ENCODE results near the gene ALDOB. TPM values are rescaled to one million over a fixed set of nuclear protein-coding genes. Genes with fewer than 3 reads are reported as not detected.

The ALDOB gene
- total RNA-seq, 1 experiment from 2014 or later, result not detected

DNA sequence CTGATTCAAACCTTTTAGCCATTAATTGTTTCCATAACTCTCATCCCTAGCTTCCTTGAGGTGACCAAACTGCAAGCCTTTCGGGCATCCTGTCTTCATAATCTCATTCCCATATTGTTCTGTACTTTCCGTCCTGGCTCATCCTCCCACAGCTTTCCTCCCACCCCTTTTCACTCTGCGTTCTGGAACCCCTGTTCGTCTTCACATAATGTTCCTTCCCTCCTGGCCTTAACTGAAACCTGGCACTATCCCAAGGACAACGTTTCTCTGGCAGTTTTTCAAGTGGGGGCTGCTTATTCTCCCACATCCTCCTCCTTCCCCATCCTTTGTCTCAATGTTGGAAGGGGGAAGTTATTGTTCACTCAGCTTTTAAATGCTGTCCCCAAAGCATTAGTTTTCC, 35.5 kb downstream of the ALDOB start:
- Histone ChIP-seq H3K4ac (ENCODE audit: low read depth, low read length) (no peak overlapping the region), H3K4me1 (ENCODE audit: insufficient read depth, low read length) (no peaks in the 10 kb centered on the region), H2AK5ac (ENCODE audit: insufficient read length, low read length) (no peak overlapping the region), H3K9me3 (ENCODE audit: control insufficient read depth, low read depth, low read length) (no peaks in the 10 kb centered on the region), H2BK20ac (ENCODE audit: low read depth, low read length, poor library complexity, severe bottlenecking) (no peak overlapping the region), H4K20me1 (ENCODE audit: control insufficient read depth, insufficient read depth, insufficient read length) (peaks cover 2% of the 10 kb centered on the region), H3K4me2 (ENCODE audit: insufficient read depth, insufficient read length, low read length) (peak overlapping the region; percentile 60), H2AFZ (ENCODE audit: low read length) (no peak overlapping the region), H3K14ac (ENCODE audit: insufficient read depth, low read length) (no peak overlapping the region), H3K79me1 (ENCODE audit: insufficient read depth, low read depth, low read length, poor library complexity, severe bottlenecking) (peaks cover 7% of the 10 kb centered on the region), H3K18ac (ENCODE audit: insufficient read length, low read depth, low read length) (no peak overlapping the region), H3K56ac (ENCODE audit: insufficient read length, low read depth, low read length) (no peak overlapping the region), H3K23me2 (ENCODE audit: insufficient read length, low read depth, low read length, poor library complexity, severe bottlenecking) (peaks cover 3% of the 10 kb centered on the region), H3K9ac (ENCODE audit: extremely low read depth, insufficient read length, low read length) (no peak overlapping the region), H4K91ac (ENCODE audit: insufficient read length, low read depth, low read length) (no peak overlapping the region), H2BK5ac (ENCODE audit: insufficient read length, low read length) (no peak overlapping the region), H3K23ac (ENCODE audit: insufficient read length, low read depth, low read length) (no peak overlapping the region), H3T11ph (ENCODE audit: low read length) (no peak overlapping the region), H2BK12ac (ENCODE audit: insufficient read length, low read depth, low read length) (no peak overlapping the region), H3K27me3 (ENCODE audit: insufficient read depth, low read length) (no peaks in the 10 kb centered on the region), H4K8ac (replicated peaks; ENCODE audit: insufficient read length, low read depth, low read length) (no peak overlapping the region), H2BK15ac (ENCODE audit: low read depth, low read length) (no peak overlapping the region), H4K5ac (ENCODE audit: insufficient read length, low read depth, low read length) (no peak overlapping the region), H3K79me2 (ENCODE audit: insufficient read depth, low read length) (peaks cover 21% of the 10 kb centered on the region; the same call in 1 of the 2 replicates), H3K27ac (ENCODE audit: insufficient read length, low read depth, low read length) (no peak overlapping the region), H2BK120ac (ENCODE audit: low read depth, low read length, poor library complexity, severe bottlenecking) (no peak overlapping the region)
- H3K36me3 Mint-ChIP-seq (ENCODE audit: insufficient read depth in 1 of 3, low read depth in 3 of 3), result peaks cover 69 to 75% (median 71%) of the 10 kb centered on the region in 3 experiments
- DNase-seq, result no peak
- peak overlapping the region; percentile 24 to 97 for H3K4me3 Mint-ChIP-seq
- H3K27ac Mint-ChIP-seq, result no peak overlapping the region
- no peaks in the 10 kb centered on the region; the same call in 1 of the 2 replicates for H3K27me3 Mint-ChIP-seq (ENCODE audit: low read depth)
- WGBS (ENCODE audit: extremely low coverage, insufficient read length, low lambda C conversion rate), result no CpG with 5 or more reads among the region's 5 CpGs
- H3K9me3 Mint-ChIP-seq, result peaks cover 14 to 27% of the 10 kb centered on the region in 2 experiments
- H3K4me1 Mint-ChIP-seq, result peaks cover 18 to 20% of the 10 kb centered on the region in 2 experiments
- TF ChIP-seq, protein P1, sequence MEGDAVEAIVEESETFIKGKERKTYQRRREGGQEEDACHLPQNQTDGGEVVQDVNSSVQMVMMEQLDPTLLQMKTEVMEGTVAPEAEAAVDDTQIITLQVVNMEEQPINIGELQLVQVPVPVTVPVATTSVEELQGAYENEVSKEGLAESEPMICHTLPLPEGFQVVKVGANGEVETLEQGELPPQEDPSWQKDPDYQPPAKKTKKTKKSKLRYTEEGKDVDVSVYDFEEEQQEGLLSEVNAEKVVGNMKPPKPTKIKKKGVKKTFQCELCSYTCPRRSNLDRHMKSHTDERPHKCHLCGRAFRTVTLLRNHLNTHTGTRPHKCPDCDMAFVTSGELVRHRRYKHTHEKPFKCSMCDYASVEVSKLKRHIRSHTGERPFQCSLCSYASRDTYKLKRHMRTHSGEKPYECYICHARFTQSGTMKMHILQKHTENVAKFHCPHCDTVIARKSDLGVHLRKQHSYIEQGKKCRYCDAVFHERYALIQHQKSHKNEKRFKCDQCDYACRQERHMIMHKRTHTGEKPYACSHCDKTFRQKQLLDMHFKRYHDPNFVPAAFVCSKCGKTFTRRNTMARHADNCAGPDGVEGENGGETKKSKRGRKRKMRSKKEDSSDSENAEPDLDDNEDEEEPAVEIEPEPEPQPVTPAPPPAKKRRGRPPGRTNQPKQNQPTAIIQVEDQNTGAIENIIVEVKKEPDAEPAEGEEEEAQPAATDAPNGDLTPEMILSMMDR (conservative IDR thresholded peaks at IDR 0.05), result no peak
